Trophoblast cell (in vitro differentiated cells and primary cell): ENCODE measurements around the gene LMBRD1.

Experiments
- DNase-seq, 2 donors: peaks; one replicate each; pipeline ENCODE4 v3.0.0-alpha.2; 2016
- H2AFZ ChIP-seq: 2 replicates; pipeline ENCODE4 v1.6.1; 2013; ENCODE audit warnings: low read length, moderate library complexity, mild to moderate bottlenecking; ENCODE audit not compliant: insufficient read depth, poor library complexity
- H2AK5ac ChIP-seq: 2 replicates; pipeline ENCODE4 v1.6.1; 2013; ENCODE audit warnings: mild to moderate bottlenecking, low read length
- H2BK120ac ChIP-seq: 2 replicates; pipeline ENCODE4 v1.6.1; 2013; ENCODE audit warnings: low read length, mild to moderate bottlenecking, moderate library complexity; ENCODE audit not compliant: insufficient read depth, poor library complexity
- H2BK12ac ChIP-seq: 2 replicates; pipeline ENCODE4 v1.6.1; 2013; ENCODE audit warnings: mild to moderate bottlenecking, low read length, moderate library complexity
- H2BK5ac ChIP-seq: 2 replicates; pipeline ENCODE4 v1.6.1; 2013; ENCODE audit warnings: low read length, low read depth, moderate library complexity, mild to moderate bottlenecking; ENCODE audit not compliant: poor library complexity
- H3K14ac ChIP-seq: 2 replicates; pipeline ENCODE4 v1.6.1; 2013; ENCODE audit warnings: mild to moderate bottlenecking, low read length
- H3K18ac ChIP-seq: 2 replicates; pipeline ENCODE4 v1.6.1; 2013; ENCODE audit warnings: mild to moderate bottlenecking, low read length
- H3K23ac ChIP-seq: 2 replicates; pipeline ENCODE4 v1.6.1; 2013; ENCODE audit warnings: low read length
- H3K27ac ChIP-seq: 2 replicates; pipeline ENCODE4 v1.5.1; 2013; ENCODE audit warnings: low read depth, mild to moderate bottlenecking, inconsistent platforms, low read length, moderate library complexity
- H3K27me3 ChIP-seq: 2 replicates; pipeline ENCODE4 v1.6.1; 2013; ENCODE audit warnings: inconsistent platforms, mild to moderate bottlenecking, low read length, moderate library complexity; ENCODE audit not compliant: insufficient read depth
- H3K36me3 ChIP-seq, 2 experiments: 1 replicate in 1 of 2; 2 replicates in 1 of 2; pipeline ENCODE4 v1.6.1; 2013; ENCODE audit warnings: low read length in 2 of 2, mild to moderate bottlenecking in 2 of 2, moderate library complexity in 1 of 2; ENCODE audit not compliant: insufficient read depth in 2 of 2, control insufficient read depth in 1 of 2
- H3K4ac ChIP-seq: 2 replicates; pipeline ENCODE4 v1.6.1; 2013; ENCODE audit warnings: low read depth, mild to moderate bottlenecking, low read length, moderate library complexity
- H3K4me1 ChIP-seq, 2 experiments: 1 replicate in 1 of 2; 2 replicates in 1 of 2; pipeline ENCODE4 v1.6.1; 2013; ENCODE audit warnings: low read length in 2 of 2, mild to moderate bottlenecking in 2 of 2, moderate library complexity in 1 of 2; ENCODE audit not compliant: insufficient read depth in 2 of 2, control insufficient read depth in 1 of 2
- H3K4me2 ChIP-seq: 2 replicates; pipeline ENCODE4 v1.6.1; 2013; ENCODE audit warnings: inconsistent platforms, mild to moderate bottlenecking, low read length, moderate library complexity
- H3K4me3 ChIP-seq: 2 replicates; pipeline ENCODE4 v1.5.1; 2013; ENCODE audit warnings: mild to moderate bottlenecking, low read depth, low read length, inconsistent platforms
- H3K79me1 ChIP-seq: one replicate; pipeline ENCODE4 v1.6.1; 2013; ENCODE audit warnings: low read length
- H3K79me2 ChIP-seq: 2 replicates; pipeline ENCODE4 v1.6.1; 2013; ENCODE audit warnings: low read length, mild to moderate bottlenecking; ENCODE audit not compliant: control insufficient read depth, insufficient read depth, poor library complexity
- H3K9ac ChIP-seq: 2 replicates; pipeline ENCODE4 v1.6.1; 2013; ENCODE audit warnings: mild to moderate bottlenecking, low read length
- H3K9me3 ChIP-seq: 2 replicates; pipeline ENCODE4 v1.6.1; 2013; ENCODE audit warnings: low read depth, mild to moderate bottlenecking, control low read depth, inconsistent platforms, low read length; ENCODE audit not compliant: insufficient read depth
- H4K12ac ChIP-seq: 2 replicates; pipeline ENCODE4 v1.6.1; 2013; ENCODE audit warnings: low read depth, mild to moderate bottlenecking, low read length, moderate library complexity
- H4K8ac ChIP-seq: 2 replicates; pipeline ENCODE4 v1.6.1; 2013; ENCODE audit warnings: low read depth, mild to moderate bottlenecking, low read length, moderate library complexity
- H4K91ac ChIP-seq: one replicate; pipeline ENCODE4 v1.6.1; 2013; ENCODE audit warnings: low read depth, mild to moderate bottlenecking, low read length, moderate library complexity
- WGBS: extraction: QIAGEN DNeasy Blood & Tissue Kit; methylation state at CpG from one replicate; pipeline ENCODE4 v1.1.7; 2013; ENCODE audit warnings: missing lambda C conversion rate; ENCODE audit not compliant: insufficient read length, insufficient coverage; ENCODE audit errors: extremely low coverage; 5-methylcytosine and 5-hydroxymethylcytosine counted together

Gene LMBRD1

GRCh38 chr6:69643688-69644087, 153.1 kb downstream of the LMBRD1 start:
- Histone ChIP-seq H3K4me2 (no peak overlapping the region), H4K8ac (no peak overlapping the region), H2BK5ac (no peak overlapping the region), H2BK120ac (no peak overlapping the region), H3K4me1 (no peaks in the 10 kb centered on the region), H3K9me3 (no peaks in the 10 kb centered on the region), H3K23ac (no peak overlapping the region), H2AK5ac (no peak overlapping the region), H3K27ac (no peak overlapping the region), H3K9ac (no peak overlapping the region), H2BK12ac (no peak overlapping the region), H3K36me3 (no peaks in the 10 kb centered on the region), H4K91ac (no peak overlapping the region), H3K27me3 (no peaks in the 10 kb centered on the region), H4K12ac (no peak overlapping the region), H3K18ac (no peak overlapping the region), H3K79me2 (no peaks in the 10 kb centered on the region), H2AFZ (no peak overlapping the region), H3K4me3 (no peak overlapping the region), H3K4ac (no peak overlapping the region), H3K79me1 (no peaks in the 10 kb centered on the region), H3K14ac (no peak overlapping the region)
- no peak for DNase-seq
- no CpG with 5 or more reads among the region's 2 CpGs for WGBS

GRCh38 chr6:69632932-69633331, 163.9 kb downstream of the LMBRD1 start:
- Histone ChIP-seq H3K4me3 (no peak overlapping the region), H3K27ac (no peak overlapping the region), H4K8ac (no peak overlapping the region), H4K12ac (no peak overlapping the region), H2BK12ac (no peak overlapping the region), H3K14ac (no peak overlapping the region), H3K27me3 (no peaks in the 10 kb centered on the region), H2BK5ac (no peak overlapping the region), H3K4ac (no peak overlapping the region), H2AFZ (no peak overlapping the region), H3K36me3 (no peaks in the 10 kb centered on the region), H3K23ac (no peak overlapping the region), H2AK5ac (no peak overlapping the region), H3K79me1 (no peaks in the 10 kb centered on the region), H4K91ac (no peak overlapping the region), H3K18ac (no peak overlapping the region), H3K4me1 (peaks cover 0 to 3% of the 10 kb centered on the region in 2 experiments), H3K9me3 (no peaks in the 10 kb centered on the region), H3K79me2 (no peaks in the 10 kb centered on the region), H2BK120ac (no peak overlapping the region), H3K9ac (no peak overlapping the region), H3K4me2 (no peak overlapping the region)
- no CpG with 5 or more reads among the region's 2 CpGs for WGBS
- no peak for DNase-seq

- Histone ChIP-seq H2AK5ac (no peak overlapping the region), H3K27ac (no peak overlapping the region), H2BK12ac (no peak overlapping the region), H3K79me2 (no peaks in the 10 kb centered on the region), H3K14ac (no peak overlapping the region), H3K4me2 (no peak overlapping the region), H3K9me3 (no peaks in the 10 kb centered on the region), H2BK120ac (no peak overlapping the region), H4K12ac (no peak overlapping the region), H3K4ac (no peak overlapping the region), H3K4me1 (peaks cover 0 to 3% of the 10 kb centered on the region in 2 experiments), H3K23ac (no peak overlapping the region), H2BK5ac (no peak overlapping the region), H3K79me1 (no peaks in the 10 kb centered on the region), H3K18ac (no peak overlapping the region), H3K36me3 (no peaks in the 10 kb centered on the region), H3K27me3 (no peaks in the 10 kb centered on the region), H4K8ac (no peak overlapping the region), H2AFZ (no peak overlapping the region), H3K9ac (no peak overlapping the region), H4K91ac (no peak overlapping the region), H3K4me3 (peak overlapping the region; percentile 34)
- WGBS = no CpG with 5 or more reads among the region's 4 CpGs
- no peak for DNase-seq
These were observed 165.1 kb downstream of the LMBRD1 start for GRCh38 chr6:69631552-69632346.

DNA sequence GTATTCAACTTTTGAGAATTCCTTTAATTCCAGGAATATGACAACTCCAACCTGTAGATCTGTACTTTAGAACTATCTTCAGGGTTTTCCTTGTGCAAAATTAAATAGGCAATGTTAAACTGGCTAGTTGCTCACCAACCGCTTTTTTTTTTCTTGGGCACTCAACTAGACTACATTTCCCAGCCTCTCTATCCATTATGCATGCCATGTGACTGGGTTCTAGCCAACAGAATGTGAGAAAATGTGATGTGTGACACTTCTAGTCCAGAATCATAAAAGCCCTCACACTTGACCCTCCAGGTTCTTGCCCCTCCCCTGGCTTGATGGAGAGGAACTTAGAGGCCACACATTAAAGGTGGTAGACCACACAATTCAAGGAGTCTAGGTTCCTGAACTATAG, 166.0 kb downstream of the LMBRD1 start:
- Histone ChIP-seq H3K18ac (no peak overlapping the region), H2AFZ (no peak overlapping the region), H4K8ac (no peak overlapping the region), H3K79me1 (no peaks in the 10 kb centered on the region), H3K9ac (no peak overlapping the region), H3K4ac (no peak overlapping the region), H3K14ac (no peak overlapping the region), H3K23ac (no peak overlapping the region), H3K27ac (no peak overlapping the region), H2BK5ac (no peak overlapping the region), H3K79me2 (no peaks in the 10 kb centered on the region), H3K4me1 (peaks cover 0 to 3% of the 10 kb centered on the region in 2 experiments), H2BK120ac (no peak overlapping the region), H2BK12ac (no peak overlapping the region), H3K4me3 (no peak overlapping the region), H4K91ac (no peak overlapping the region), H2AK5ac (no peak overlapping the region), H4K12ac (no peak overlapping the region), H3K27me3 (no peaks in the 10 kb centered on the region), H3K4me2 (no peak overlapping the region), H3K9me3 (no peaks in the 10 kb centered on the region), H3K36me3 (no peaks in the 10 kb centered on the region)
- DNase-seq = no peak
- no CpG with 5 or more reads among the region's 1 CpG for WGBS
